Suprapubic skin (tissue), 4 donors: ENCODE data around the gene ABCA6. TPM values are rescaled to one million over a fixed set of nuclear protein-coding genes. Genes with fewer than 3 reads are reported as not detected.

Experiments
- DNase-seq, 2 donors: peaks; one replicate each; pipeline ENCODE4 v3.0.0-alpha.2; 2019; ENCODE audit warnings: low spot score in 2 of 2
- H3K27ac ChIP-seq: fragments of 200-600 bp; sonication (generic); one replicate; pipeline ENCODE4 v1.5.1; 2019
- H3K27me3 ChIP-seq: fragments of 200-600 bp; sonication (generic); one replicate; pipeline ENCODE4 v1.5.1; 2019
- H3K36me3 ChIP-seq: fragments of 200-600 bp; sonication (generic); one replicate; pipeline ENCODE4 v1.5.1; 2019
- H3K4me1 ChIP-seq: fragments of 200-600 bp; sonication (generic); one replicate; pipeline ENCODE4 v1.5.1; 2019
- H3K4me3 ChIP-seq: fragments of 200-600 bp; sonication (generic); one replicate; pipeline ENCODE4 v1.5.1; 2019; ENCODE audit warnings: mild to moderate bottlenecking
- H3K9me3 ChIP-seq: fragments of 200-600 bp; sonication (generic); one replicate; pipeline ENCODE4 v1.5.1; 2019
- CTCF ChIP-seq, 2 donors: fragments of 200-600 bp in 1 of 2; fragments of 450-650 bp in 1 of 2; sonication (generic) in 1 of 2; IDR thresholded peaks; one replicate each; pipeline ENCODE4 v1.5.1; 2016 to 2019; ENCODE audit warnings: antibody characterized with exemption in 2 of 2, mild to moderate bottlenecking in 1 of 2, moderate library complexity in 1 of 2
- EP300 ChIP-seq: sonication (generic); formaldehyde crosslinking; IDR thresholded peaks from one replicate; pipeline ENCODE4 v1.6.1; 2017; ENCODE audit warnings: antibody characterized with exemption
- POLR2A ChIP-seq, 2 donors: fragments of 450-650 bp; IDR thresholded peaks; one replicate each; pipeline ENCODE4 v1.6.1; 2017; ENCODE audit warnings: antibody characterized with exemption in 2 of 2, mild to moderate bottlenecking in 2 of 2, moderate library complexity in 2 of 2
- POLR2AphosphoS5 ChIP-seq, 3 donors: sonication (generic); formaldehyde crosslinking; IDR thresholded peaks; one replicate each; pipeline ENCODE4 v1.6.1; 2017; ENCODE audit warnings: antibody characterized with exemption in 3 of 3
- WGBS: methylation state at CpG from one replicate; pipeline ENCODE4 v1.1.5; 2018; 5-methylcytosine and 5-hydroxymethylcytosine counted together
- total RNA-seq, 4 donors: library from RNA; depleted of rRNA; stranded (reverse); fragments of >200 nt; gene quantifications; one replicate each; pipeline ENCODE4 v1.1.0, GENCODE V29; 2016

Gene ABCA6
- total RNA-seq, 4 donors from 2014 or later = 6.6 to 43.0 (median 17.8) TPM

- H3K27me3 ChIP-seq = no peaks in the 10 kb centered on the region
- no peak for TF ChIP-seq POLR2AphosphoS5 (IDR thresholded peaks at IDR 0.05)
- TF ChIP-seq POLR2A (IDR thresholded peaks at IDR 0.05) = no peak
- no peak for TF ChIP-seq EP300
- no peak for TF ChIP-seq CTCF (IDR thresholded peaks at IDR 0.05)
- WGBS = 75% methylated on average over 3 of the region's 3 CpGs
- DNase-seq = no peak
- H3K4me3 ChIP-seq = no peak overlapping the region
- H3K27ac ChIP-seq = no peak overlapping the region
- peaks cover 19% of the 10 kb centered on the region for H3K36me3 ChIP-seq
- no peaks in the 10 kb centered on the region for H3K9me3 ChIP-seq
- no peaks in the 10 kb centered on the region for H3K4me1 ChIP-seq
These were observed 7.6 kb downstream of the ABCA6 start for GRCh38 chr17:69134112-69134511.

GRCh38 chr17:69130627-69131296, 10.9 kb downstream of the ABCA6 start:
- WGBS = 88% methylated on average over 6 of the region's 6 CpGs
- H3K4me1 ChIP-seq = no peaks in the 10 kb centered on the region
- H3K27me3 ChIP-seq = no peaks in the 10 kb centered on the region
- no peak overlapping the region for H3K4me3 ChIP-seq
- H3K36me3 ChIP-seq = peaks cover 15% of the 10 kb centered on the region
- no peaks in the 10 kb centered on the region for H3K9me3 ChIP-seq
- no peak for TF ChIP-seq POLR2AphosphoS5 (IDR thresholded peaks at IDR 0.05)
- no peak for TF ChIP-seq POLR2A (IDR thresholded peaks at IDR 0.05)
- no peak for TF ChIP-seq EP300
- TF ChIP-seq CTCF (IDR thresholded peaks at IDR 0.05) = no peak
- H3K27ac ChIP-seq = no peak overlapping the region
- DNase-seq = no peak

- Histone ChIP-seq H3K27me3 (no peaks in the 10 kb centered on the region), H3K4me3 (no peak overlapping the region), H3K9me3 (no peaks in the 10 kb centered on the region), H3K36me3 (peaks cover 8% of the 10 kb centered on the region), H3K4me1 (peaks cover 4% of the 10 kb centered on the region), H3K27ac (no peak overlapping the region)
- DNase-seq = no peak
- WGBS = 91% methylated on average over 1 of the region's 1 CpG
- TF ChIP-seq POLR2AphosphoS5 (IDR thresholded peaks at IDR 0.05) (no peak), CTCF (IDR thresholded peaks at IDR 0.05) (no peak), POLR2A (IDR thresholded peaks at IDR 0.05) (no peak), EP300 (no peak)
These were observed 18.1 kb downstream of the ABCA6 start for GRCh38 chr17:69123626-69124025.

- Histone ChIP-seq H3K4me3 (no peak overlapping the region), H3K36me3 (peaks cover 8% of the 10 kb centered on the region), H3K9me3 (no peaks in the 10 kb centered on the region), H3K4me1 (peaks cover 6% of the 10 kb centered on the region), H3K27ac (no peak overlapping the region), H3K27me3 (no peaks in the 10 kb centered on the region)
- WGBS = 94% methylated on average over 5 of the region's 5 CpGs
- TF ChIP-seq EP300 = no peak
- TF ChIP-seq POLR2A (IDR thresholded peaks at IDR 0.05) = no peak
- TF ChIP-seq POLR2AphosphoS5 (IDR thresholded peaks at IDR 0.05) = no peak
- TF ChIP-seq CTCF (IDR thresholded peaks at IDR 0.05) = no peak
- no peak for DNase-seq
These were observed 19.6 kb downstream of the ABCA6 start for GRCh38 chr17:69122065-69122464.

- no peak for DNase-seq
- Histone ChIP-seq H3K27ac (no peak overlapping the region), H3K4me1 (peaks cover 6% of the 10 kb centered on the region), H3K36me3 (peaks cover 13% of the 10 kb centered on the region), H3K27me3 (no peaks in the 10 kb centered on the region), H3K4me3 (no peak overlapping the region), H3K9me3 (no peaks in the 10 kb centered on the region)
- WGBS = 56% methylated on average over 2 of the region's 2 CpGs
- TF ChIP-seq POLR2A (IDR thresholded peaks at IDR 0.05) = no peak
- TF ChIP-seq POLR2AphosphoS5 (IDR thresholded peaks at IDR 0.05) = no peak
- no peak for TF ChIP-seq EP300
- no peak for TF ChIP-seq CTCF (IDR thresholded peaks at IDR 0.05)
These were observed 23.6 kb downstream of the ABCA6 start for GRCh38 chr17:69117855-69118784.
